Measurements from ENCODE around the gene STRBP.

Gene STRBP

DNA sequence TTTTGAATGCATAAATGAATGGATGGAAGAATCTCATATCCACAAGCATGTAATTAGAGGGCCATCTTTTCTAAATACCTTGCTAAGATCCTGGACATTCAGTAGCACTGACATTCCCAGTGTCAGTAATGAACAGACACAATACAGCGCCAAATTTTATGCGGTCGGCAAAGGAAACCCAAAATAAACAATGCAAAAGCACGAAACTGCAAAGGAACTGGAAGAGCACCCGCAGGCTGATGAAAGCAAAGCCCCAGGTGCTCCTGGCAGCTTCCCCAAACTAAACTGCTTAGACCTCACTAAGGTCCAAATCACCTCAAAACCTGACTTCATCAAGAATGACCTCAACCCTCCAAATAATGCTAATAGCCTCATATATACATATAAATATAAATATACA, 133.0 kb downstream of the STRBP start:
- DNase-seq (ENCODE audit: low read depth in 2 of 3, low spot score in 1 of 3): no peak

DNA sequence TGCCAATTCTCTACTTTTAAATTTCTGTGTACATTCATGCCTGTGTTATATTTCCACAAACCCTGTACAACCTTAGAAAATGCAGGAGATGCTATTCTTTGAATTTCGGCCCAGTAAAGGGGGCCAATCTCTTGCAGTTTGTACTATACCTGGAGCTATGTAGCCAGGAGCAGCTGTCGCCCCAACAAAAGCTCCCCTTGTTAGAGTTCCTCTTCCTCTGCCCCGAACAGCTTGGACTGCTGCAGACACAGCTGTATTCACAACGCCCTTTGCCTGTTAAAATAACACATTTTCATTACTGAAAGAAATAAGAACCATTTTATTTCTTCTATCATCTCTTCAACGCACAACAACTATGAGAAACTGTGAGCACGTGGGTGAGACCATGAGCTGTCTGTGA, 135.7 kb downstream of the STRBP start:
- no peak for DNase-seq (ENCODE audit: low read depth in 2 of 3, low spot score in 1 of 3)

DNA sequence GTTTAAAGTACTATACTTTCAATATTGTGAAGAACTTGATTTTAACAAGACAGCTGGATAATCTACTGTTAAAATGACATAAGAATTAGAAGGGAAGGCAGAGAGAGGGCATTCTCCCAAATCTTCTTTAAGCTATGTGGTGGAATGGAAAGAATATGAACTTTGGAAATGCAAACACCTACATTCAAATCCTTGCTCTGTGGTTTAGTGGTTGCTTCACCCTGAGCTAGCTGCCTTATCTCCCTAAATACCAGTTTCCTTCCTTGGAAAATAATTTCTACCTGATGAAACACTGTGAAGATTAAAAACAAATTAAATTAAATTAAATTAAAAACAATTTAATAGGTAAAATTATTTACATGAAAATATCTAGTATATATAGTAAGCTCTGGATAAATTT, 136.4 kb downstream of the STRBP start:
- DNase-seq (ENCODE audit: low read depth in 2 of 3, low spot score in 1 of 3): no peak

DNA sequence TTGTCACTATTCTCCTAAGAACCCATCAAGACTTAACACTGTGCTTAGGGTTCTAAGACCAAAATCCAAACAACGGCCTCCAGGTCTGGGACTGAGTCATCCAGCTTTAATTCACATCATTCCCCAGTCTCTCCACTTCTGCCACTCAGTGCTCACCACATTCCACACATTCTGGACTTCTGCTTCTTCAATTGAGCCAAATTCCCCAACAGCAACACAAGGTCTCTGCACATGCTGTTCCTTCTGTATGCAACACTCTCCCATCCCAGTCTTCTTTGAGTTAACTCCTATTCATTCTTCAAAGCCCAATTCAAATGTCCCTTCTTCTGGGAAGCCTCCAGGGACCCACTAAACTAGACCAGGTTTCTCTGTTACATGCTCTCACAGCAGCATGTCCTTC, 137.1 kb downstream of the STRBP start:
- DNase-seq (ENCODE audit: low read depth in 2 of 3, low spot score in 1 of 3): no peak

DNA sequence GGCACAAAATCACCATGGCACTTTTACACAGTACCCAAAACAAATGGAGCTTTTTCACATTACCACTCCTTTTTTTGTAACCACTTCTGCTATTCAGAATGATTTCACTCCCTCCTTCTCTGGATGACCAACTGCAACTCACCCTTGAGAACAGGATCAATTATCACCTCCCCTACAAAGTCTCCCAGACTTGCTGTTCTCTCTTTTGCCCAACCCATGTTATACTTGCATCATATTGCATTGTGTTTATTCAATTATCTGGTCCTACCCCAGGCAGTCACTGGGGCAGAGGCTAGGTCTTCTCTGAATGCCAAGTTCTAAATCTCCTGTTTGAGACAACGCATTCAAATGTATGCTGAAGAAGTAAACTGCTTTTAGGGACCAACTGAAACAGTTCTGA, 139.0 kb downstream of the STRBP start:
- no peak for DNase-seq (ENCODE audit: low read depth in 2 of 3, low spot score in 1 of 3)

DNA sequence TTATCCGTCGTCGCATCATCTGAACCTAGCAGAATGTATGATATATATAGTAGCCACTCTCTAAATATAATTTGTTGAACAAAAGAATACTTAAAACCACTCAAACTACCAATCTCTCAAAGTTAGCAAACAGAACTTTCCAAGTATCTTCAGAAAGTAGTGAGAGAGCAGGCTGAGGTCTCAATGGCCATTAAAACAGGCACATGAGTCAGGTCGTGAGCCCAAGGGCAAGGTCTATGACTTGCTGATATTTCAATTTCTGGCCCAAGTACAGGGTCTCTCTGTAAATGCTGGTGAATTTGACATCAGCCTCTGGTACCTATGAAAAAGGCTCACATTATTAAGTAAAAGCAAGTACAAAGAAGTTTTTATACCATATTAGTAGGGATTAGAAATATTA, 139.8 kb downstream of the STRBP start:
- DNase-seq (ENCODE audit: low read depth in 2 of 3, low spot score in 1 of 3): no peak

DNA sequence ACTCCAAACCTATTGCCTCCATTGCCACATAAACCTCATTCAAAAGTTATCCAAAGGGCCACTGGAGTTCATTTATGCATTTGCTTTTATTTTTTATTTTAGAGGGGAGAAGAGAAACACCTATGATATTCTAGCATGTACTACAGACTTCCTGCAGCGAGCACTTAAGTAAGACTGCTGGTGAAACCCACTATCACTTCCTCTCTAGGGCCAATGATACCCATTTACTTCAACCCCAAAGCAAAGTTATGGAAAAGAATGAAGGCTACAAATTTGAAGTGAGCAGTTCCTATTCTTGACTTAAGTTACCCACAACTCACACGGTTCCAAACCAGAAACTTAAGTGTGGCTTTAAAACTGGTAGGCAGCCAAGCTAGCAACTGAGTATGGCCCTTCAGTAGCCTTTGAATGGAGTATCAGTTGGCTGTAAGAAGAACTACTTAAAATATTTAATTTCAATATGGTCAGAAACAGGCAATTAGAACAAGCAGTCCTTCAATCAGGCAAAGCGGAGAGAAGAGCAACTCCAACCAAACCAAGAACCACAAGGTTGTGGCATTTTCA, 140.8 kb downstream of the STRBP start:
- DNase-seq (ENCODE audit: low read depth in 2 of 3, low spot score in 1 of 3): no peak

DNA sequence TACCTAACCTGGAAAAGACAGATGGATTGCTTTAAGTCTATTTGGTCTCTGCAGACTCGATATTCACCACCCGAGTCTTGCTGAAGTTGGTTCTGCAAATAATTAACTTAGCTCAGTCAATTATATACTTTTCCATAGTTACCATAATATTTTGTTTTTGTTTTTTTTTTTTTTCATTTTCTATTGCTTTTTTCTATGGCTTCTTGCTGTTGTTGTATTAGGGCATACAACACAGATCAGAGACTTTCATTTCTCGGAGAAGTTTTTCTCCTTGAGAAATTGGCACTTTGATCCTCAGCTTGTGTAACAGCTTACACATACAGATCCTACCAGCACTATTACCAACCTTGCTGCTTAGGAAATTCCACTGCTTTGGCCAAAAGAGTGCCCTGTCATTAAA, 146.9 kb downstream of the STRBP start:
- DNase-seq (ENCODE audit: low read depth in 2 of 3, low spot score in 1 of 3): no peak

DNA sequence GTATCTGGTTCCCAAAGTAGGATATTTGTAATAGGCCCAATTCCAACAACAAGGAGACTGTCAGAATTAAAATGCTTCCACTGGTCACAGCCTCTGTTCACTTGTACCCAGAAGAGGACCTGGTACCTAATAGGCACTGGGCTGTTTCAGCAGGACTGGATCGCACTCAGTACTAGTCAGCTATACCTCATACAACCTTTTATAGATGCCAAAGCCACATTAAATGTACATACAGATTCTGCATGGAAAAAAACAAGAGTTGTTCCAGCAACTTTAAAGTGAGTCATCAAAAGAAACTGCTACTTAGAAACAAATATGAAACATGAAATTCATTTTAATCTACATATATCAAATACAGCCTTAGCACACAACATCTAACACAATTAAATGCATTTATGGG, 147.4 kb downstream of the STRBP start:
- DNase-seq (ENCODE audit: low read depth in 2 of 3, low spot score in 1 of 3): no peak

DNA sequence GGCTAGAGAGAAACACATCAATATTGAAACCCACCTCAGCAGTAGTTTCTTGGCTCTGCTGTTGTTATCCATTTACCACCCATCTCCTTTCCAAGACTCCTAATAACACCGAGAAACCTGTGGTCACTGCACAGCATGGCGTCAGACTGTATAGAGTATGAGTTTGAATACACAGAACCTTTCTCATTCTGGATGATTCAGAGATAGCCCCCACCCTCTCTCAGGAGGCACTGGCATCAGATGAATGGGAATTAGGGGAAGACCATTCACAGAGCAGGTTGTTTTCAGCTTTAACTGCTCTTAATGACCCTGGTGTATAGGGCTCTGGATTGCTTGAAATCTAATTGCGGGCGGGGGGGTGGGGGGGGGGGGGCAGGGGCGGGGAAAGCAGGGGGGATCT, 148.3 kb downstream of the STRBP start:
- DNase-seq (ENCODE audit: low read depth in 2 of 3, low spot score in 1 of 3): no peak

DNA sequence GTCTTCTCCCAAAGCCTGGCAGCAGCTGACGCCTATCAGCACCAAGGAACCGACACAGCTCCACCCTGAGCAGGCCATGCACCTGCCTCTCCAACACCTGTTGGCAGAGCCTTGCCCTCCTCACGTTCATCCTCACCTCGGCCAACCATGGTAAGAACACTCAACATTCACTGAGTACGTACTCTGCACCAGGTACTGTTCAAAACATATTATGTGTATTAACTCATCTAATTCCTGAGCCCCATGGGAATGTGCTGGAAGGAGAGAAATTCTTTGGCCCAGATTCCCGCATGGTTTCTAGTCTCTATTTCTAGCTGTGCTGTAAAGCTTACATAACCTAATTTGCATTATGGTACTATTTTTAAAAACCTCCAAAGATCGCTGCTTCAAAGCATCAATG, 148.8 kb downstream of the STRBP start:
- no peak for DNase-seq (ENCODE audit: low read depth in 2 of 3, low spot score in 1 of 3)

DNA sequence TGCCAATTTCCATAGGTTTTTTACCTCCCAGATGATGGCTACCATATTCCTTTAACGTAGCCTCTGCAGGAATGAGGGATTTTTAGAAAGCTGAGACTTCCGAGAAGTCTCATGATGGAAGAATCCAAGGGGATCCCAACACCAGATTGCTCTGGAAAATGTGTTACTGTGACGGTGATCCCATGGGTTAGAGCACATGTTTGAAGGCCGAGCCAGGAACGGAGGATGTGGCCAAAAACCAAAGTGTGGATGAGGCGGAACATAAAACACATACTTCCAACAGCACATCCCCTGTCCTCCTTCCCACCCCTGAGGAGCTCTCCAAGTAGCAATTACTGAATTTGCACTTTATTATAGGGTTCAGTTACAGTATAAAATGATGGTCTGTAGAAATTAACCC, 152.3 kb downstream of the STRBP start:
- DNase-seq (ENCODE audit: low read depth in 2 of 3, low spot score in 1 of 3): no peak

DNA sequence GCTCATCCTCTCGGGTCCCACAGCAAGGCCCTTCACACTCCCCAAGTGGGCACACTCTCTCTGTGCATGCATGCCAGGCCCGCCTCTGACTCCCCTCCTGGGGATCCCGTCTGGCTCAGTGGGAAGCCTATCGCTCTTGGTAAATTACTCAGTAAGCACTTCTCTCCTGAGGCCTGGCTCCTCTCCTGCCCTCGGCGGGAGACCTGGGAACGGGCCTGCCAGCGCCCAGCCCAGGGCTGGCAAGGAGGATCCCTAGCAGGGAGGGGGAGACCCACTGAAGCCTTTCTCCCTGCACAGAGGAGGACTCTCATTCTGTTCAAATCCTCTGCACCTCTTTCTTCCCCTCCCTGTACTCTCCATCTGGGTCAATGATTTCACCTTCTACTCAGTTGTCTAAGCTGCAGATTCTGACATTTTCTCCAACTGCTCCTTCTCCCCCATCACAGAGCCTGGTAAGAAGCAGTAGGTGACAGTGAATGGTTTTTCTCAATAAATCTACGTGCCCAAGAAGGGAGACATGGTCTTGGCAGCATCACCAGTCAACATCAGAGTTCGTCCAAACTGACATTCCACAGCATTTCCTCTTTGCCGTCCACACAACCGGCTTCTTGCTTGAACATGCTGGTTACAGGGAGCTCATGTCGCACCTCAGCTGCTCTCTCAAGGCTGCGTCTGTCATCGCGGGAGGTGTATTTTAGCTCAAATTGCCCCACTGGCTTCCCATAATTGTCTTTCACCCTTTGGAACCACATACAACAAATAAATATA, 153.1 kb downstream of the STRBP start:
- no peak for DNase-seq (ENCODE audit: low read depth in 2 of 3, low spot score in 1 of 3)

DNA sequence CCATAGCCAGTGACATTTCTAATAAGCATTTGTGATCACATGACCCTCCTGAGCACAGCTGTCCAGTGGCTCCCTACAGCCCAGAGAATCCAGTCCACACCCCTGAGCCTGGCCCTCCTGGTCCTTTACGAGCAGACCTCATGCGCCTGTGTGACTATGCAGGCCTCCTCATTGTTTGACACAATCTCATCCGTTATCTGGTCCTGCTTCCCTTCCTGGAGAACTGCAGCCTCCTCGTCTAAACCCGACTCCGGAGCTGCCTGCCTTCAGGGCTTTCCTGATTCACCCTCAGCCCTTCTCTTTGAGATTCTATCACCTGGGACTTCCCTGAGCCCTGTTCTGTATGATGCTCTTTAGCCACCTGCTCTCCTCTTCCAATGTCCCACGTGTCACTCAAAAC, 155.2 kb downstream of the STRBP start:
- no peak for DNase-seq (ENCODE audit: low read depth in 2 of 3, low spot score in 1 of 3)

DNA sequence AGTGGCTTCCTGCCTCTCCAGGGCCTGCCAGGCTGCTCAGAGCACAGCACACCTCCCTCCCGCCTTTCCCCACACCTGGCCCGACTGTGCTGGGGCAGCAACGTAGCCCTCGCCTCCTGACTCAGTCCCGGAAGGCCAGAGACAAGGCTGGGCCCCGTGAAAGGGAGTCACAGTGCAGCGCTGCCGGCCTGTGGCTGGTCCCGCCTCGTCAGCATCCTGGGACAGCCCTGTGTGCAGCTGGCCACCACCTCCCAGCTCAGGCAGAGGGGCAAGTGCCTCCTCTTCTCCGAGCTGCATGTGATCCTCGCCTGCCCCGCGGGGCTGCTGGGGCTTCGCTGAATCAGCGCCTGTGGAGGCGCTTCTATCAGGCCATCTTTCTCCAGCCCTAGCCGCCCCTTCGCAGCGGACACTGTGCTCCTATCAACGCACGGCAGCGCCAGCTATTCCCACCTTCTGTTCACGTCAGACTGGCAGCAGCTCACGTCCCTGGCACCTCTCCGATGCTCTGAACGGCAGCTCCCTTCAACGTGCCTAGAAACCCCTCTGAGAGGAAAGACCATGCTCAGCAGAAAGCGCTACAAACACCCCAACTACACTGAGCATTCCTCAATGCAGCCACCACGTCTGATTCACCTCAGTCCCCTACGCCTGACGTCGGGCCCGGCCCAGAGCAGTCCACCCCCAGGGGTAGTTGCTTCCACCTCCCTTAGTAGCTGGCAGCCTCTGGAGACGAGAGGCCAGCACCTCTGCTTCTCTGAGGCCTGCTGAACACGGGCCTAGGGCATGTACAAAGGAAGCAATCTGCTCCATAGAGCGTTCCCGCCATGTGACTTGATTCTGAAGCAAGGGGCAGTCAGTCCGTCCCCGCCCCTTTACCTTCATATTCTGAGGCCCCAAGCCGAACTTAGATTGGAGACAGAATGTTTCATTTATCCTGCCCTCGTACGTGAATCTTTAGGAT, 156.1 kb downstream of the STRBP start:
- DNase-seq (ENCODE audit: low read depth in 2 of 3, low spot score in 1 of 3): no peak

DNA sequence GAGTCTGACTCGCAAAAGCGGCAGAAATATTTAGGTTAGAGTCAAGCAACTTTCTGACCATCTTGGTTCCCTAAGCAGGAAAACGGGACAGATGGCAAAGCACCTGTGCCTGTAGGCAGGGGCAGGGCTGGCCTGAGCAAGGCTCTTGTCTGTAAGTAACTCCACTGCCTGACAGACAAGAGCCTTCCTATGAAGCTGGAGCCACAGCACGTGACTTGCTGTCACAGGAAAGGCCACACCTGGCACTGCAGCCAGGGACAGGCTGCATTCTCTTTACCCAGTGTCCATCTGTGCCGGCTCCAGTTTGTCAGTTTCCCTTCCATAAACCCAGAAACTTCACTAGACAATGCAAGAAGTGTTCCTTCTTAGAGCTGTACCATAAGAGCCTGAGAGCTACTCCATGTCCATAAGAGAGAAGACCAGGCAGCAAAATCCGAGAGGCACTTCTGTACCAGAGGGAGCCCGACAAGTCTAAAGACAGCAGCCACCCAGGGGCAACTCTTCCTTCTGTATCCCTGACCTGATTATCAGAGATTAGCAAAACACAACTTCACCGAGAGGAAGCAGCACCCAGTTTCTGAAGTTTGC, 156.9 kb downstream of the STRBP start:
- DNase-seq (ENCODE audit: low read depth in 2 of 3, low spot score in 1 of 3): no peak

DNA sequence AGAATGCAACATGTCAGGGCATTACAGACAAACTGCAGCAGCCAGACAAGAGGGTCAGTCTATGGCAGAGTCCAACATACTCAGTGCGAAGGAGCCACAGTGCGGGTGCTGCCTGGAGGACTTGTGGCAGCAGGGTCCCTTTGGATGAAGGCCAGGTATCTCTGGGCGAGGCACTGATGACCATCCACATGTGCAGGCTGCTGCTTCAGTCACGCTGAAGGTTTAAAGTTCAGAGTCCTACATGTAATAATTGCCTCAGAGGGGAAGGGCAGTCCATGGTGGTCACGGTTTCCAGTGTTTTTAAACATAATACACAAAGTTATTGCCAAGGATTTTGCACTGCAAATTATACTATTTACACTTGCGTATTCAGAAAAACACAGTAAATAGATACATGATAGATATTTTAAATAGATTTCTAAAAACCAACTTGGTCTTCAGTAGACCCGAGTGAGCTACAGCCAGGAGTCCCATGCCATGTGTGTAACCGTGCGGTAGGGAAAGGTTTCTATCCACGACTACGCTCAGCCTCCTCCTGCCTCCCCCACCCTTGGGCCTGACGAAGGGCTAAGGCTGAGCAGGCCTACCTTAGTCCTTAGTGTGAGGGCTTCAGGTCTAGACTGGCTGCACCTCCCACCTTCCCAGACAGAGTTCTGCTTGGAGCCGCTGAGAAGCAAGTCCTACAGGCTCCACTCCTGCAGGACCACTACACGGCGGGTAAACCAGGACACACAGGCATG, 158.7 kb downstream of the STRBP start:
- no peak for DNase-seq (ENCODE audit: low read depth in 2 of 3, low spot score in 1 of 3)

DNA sequence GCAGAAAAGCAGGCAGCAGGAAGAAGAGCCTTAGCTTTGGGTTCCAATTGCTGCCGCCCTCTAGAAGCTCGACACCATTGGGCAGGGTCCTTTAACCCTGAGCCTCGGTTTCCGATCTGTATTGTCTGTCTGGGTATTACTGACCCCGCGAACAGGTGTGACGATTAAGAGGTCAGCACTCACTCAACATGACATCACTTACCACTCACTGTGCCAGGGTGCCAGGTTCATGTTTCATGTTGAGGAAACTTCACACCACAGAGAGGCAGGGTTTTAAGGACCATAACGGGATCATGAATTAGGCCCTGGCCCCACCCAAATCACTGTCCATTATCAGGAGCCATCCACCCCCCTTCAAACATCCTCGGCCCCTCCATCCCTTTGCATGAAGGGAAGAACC, 159.4 kb downstream of the STRBP start:
- DNase-seq (ENCODE audit: low read depth in 2 of 3, low spot score in 1 of 3): no peak

DNA sequence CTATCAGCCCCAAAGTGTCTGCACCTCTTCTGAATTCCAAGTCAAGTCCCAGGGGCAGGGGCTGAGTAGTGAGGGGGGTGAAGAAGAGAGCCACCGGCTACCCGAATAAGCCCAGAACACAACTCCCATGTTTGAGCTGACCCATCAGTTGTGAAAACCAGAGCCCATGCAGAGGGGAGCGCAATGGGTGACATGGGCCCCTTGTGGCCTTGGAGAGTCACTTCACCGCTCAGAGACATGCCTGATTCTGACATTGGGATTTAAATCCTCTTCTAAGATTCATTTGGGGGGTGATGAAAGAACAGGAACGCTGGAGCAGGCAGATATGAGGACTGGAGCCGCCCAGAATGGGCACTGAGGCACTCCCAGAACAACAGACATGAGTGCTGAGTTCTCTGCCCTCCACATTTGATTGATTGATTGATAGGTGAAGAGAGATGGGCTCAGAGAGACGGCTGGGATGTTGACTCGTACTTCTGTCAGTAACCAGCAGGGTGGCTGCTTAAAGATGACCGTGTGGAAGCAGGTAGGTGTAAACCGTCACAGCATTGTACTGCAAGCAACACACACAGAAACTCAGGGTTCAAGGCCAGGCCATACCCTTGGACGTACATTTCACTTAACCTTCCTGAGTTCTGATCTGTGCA, 160.6 kb downstream of the STRBP start:
- no peak for DNase-seq (ENCODE audit: low read depth in 2 of 3, low spot score in 1 of 3)

DNA sequence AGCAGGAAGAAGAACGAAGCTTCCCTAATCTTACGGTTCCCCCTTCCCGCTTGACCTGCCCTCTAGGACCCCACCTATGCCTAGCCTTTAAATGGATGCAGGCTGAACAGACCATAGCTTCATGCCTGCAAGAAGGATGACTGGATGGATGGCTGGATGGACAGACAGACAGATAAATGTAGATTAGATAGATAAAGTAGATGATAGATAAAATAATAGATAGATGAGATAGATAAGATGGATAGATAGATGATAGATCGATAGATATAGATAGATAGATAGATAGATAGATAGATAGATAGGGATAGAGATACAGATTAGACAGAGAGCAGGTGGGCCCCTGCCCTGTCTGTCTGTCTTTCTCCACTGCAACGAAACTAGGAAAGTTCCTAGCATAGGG, 162.9 kb downstream of the STRBP start:
- no peak for DNase-seq (ENCODE audit: low read depth in 2 of 3, low spot score in 1 of 3)

DNA sequence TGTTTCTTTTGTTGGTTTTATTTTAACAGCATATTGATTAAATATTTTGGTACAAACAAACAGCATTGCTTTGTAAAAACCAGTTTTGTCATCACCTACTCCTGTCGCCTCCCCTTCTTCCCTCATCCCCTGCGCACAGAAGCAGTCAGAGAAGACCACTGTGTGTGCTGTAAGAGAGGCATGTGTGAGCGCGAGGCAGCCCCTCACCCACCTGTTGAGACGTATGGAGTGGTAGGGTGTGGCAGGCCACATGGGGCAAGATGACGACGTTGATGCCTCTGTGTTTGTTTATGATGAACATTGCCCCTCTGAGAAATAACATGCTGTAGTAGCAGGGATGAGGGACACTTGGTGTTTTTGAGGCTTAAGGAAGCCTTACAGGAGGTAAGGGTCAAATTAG, 163.6 kb downstream of the STRBP start:
- no peak for DNase-seq (ENCODE audit: low read depth in 2 of 3, low spot score in 1 of 3)
